Measurements from ENCODE around the gene CD2.

Gene CD2

GRCh38 chr1:116762281-116762680 is 8.1 kb downstream of the CD2 start:
- no peak for DNase-seq

GRCh38 chr1:116762781-116763115 is 8.5 kb downstream of the CD2 start:
- DNase-seq = no peak

- no peak for DNase-seq
Observed at GRCh38 chr1:116763116-116763786, 9.0 kb downstream of the CD2 start.

- no peak for DNase-seq
Observed at GRCh38 chr1:116763787-116764465, 9.7 kb downstream of the CD2 start.

- DNase-seq = no peak
Observed at GRCh38 chr1:116764466-116764898, 10.3 kb downstream of the CD2 start.

- no peak for DNase-seq
Observed at GRCh38 chr1:116764906-116765862, 11.0 kb downstream of the CD2 start.

- DNase-seq = no peak
Observed at GRCh38 chr1:116765962-116766361, 11.7 kb downstream of the CD2 start.

GRCh38 chr1:116766616-116767469 is 12.6 kb downstream of the CD2 start:
- DNase-seq = no peak

- DNase-seq = no peak
Observed at GRCh38 chr1:116767782-116768382, 13.7 kb downstream of the CD2 start.

GRCh38 chr1:116768416-116769103 is 14.3 kb downstream of the CD2 start:
- no peak for DNase-seq

GRCh38 chr1:116769104-116769452 is 14.8 kb downstream of the CD2 start:
- no peak for DNase-seq

- no peak for DNase-seq
Observed at GRCh38 chr1:116769561-116769977, 15.3 kb downstream of the CD2 start.

GRCh38 chr1:116769994-116770393 is 15.8 kb downstream of the CD2 start:
- no peak for DNase-seq

GRCh38 chr1:116770625-116771024 is 16.4 kb downstream of the CD2 start:
- DNase-seq = no peak

- DNase-seq = no peak
Observed at GRCh38 chr1:116771997-116772647, 17.9 kb downstream of the CD2 start.

- DNase-seq = no peak
Observed at GRCh38 chr1:116772648-116773045, 18.4 kb downstream of the CD2 start.

- DNase-seq = no peak
Observed at GRCh38 chr1:116775116-116775752, 21.0 kb downstream of the CD2 start.

- no peak for DNase-seq
Observed at GRCh38 chr1:116777831-116778830, 23.9 kb downstream of the CD2 start.

GRCh38 chr1:116781034-116781433 is 26.8 kb downstream of the CD2 start:
- no peak for DNase-seq

All from stimulated activated CD4-positive, alpha-beta T cell treated with anti-CD3 and anti-CD28 coated beads, Interleukin-12 subunit alpha, Interleukin-12 subunit beta, amount 100 ng/mL, for 4 hours (primary cell).